Vagina (tissue), 2 donors: ENCODE data around the gene CPT2.

ENCODE experiments used
- POLR2A ChIP-seq, 2 donors: fragments of 450-650 bp; IDR thresholded peaks; one replicate each; pipeline ENCODE4 v1.6.1; 2017; ENCODE audit warnings: antibody characterized with exemption in 2 of 2, mild to moderate bottlenecking in 2 of 2, moderate library complexity in 2 of 2
- POLR2AphosphoS5 ChIP-seq, 2 donors: sonication (generic); formaldehyde crosslinking; IDR thresholded peaks; one replicate each; pipeline ENCODE4 v1.9.0; 2017; ENCODE audit warnings: antibody characterized with exemption in 2 of 2, mild to moderate bottlenecking in 2 of 2, low read depth in 1 of 2; ENCODE audit not compliant: insufficient read depth in 1 of 2
- TF ChIP-seq, protein P1 (sequence below), 3 experiments: fragments of 450-650 bp in 2 of 3; fragments of 200-600 bp in 1 of 3; sonication (generic) in 1 of 3; IDR thresholded peaks; one replicate each; pipeline ENCODE4 v1.5.1; 2017 to 2019; ENCODE audit warnings: antibody characterized with exemption in 3 of 3, mild to moderate bottlenecking in 2 of 3, moderate library complexity in 2 of 3

- TF ChIP-seq POLR2AphosphoS5 (IDR thresholded peaks at IDR 0.05; ENCODE audit: insufficient read depth in 1 of 2, low read depth in 1 of 2) (no peak), POLR2A (IDR thresholded peaks at IDR 0.05) (no peak)
- TF ChIP-seq, protein P1, sequence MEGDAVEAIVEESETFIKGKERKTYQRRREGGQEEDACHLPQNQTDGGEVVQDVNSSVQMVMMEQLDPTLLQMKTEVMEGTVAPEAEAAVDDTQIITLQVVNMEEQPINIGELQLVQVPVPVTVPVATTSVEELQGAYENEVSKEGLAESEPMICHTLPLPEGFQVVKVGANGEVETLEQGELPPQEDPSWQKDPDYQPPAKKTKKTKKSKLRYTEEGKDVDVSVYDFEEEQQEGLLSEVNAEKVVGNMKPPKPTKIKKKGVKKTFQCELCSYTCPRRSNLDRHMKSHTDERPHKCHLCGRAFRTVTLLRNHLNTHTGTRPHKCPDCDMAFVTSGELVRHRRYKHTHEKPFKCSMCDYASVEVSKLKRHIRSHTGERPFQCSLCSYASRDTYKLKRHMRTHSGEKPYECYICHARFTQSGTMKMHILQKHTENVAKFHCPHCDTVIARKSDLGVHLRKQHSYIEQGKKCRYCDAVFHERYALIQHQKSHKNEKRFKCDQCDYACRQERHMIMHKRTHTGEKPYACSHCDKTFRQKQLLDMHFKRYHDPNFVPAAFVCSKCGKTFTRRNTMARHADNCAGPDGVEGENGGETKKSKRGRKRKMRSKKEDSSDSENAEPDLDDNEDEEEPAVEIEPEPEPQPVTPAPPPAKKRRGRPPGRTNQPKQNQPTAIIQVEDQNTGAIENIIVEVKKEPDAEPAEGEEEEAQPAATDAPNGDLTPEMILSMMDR (IDR thresholded peaks at IDR 0.05) = no peak
These were observed 60.2 kb downstream of the CPT2 start for GRCh38 chr1:53256511-53257453.
